Stimulated activated CD4-positive, alpha-beta T cell treated with anti-CD3 and anti-CD28 coated beads, Interleukin-15, amount 100 ng/mL, for 48 hours (primary cell): ENCODE data around the gene CALCA.

ENCODE experiments used
- DNase-seq, 2 donors: peaks; one replicate each; pipeline ENCODE4 v3.0.0-alpha.2; 2020; ENCODE audit warnings: low read depth in 2 of 2

The CALCA gene

DNA sequence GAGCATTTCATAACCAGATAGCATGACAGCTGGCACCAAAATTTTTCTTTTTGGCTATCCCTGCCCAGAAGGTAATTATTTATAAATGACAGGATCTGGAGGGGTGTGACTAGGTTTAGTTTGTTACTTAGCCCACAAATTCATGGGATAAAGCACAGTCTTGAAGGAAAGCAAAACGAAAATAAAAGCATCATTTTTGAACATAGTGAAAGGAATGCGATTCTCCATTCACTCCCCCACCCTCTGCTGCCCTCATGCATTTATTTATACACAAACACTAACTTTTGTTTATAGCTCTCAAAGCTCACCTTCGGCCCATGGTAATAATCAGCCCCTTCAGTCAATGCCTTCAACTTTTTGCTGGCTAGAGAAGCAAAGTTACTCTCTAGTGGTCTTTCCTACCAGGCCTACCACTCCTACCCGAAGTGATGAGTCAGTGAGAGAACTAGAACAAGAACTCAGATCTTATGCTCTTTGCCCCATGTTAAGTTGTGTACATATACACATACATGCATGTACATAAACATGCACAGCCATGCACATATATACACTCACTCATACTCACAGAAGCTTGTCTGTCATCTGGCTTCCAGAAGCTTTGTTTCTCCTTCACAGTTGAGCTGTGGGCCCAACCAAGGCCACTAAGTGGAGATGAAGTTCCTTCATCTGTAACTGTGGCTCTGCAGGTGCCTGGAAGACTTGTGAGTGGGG lies 22.6 kb downstream of the CALCA start:
- no peak for DNase-seq

DNA sequence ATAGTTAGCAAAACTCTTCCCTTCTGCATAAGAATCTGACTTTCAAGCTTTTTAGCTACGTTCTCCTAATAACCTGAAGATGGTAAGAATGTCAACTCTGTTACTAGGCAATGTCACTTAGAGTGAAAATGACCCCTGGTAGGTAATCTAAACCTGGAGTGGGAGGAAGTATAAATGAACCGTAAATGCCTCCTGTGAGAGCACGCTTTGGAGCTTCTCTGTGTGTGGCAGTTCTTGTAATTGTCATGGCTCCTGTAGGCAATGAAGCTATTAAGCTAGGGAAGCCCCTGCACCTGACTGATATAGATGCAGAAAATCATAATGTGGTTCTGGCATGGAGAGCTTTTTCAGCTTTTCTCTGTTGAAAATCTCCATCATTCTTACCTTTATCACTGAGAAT lies 29.4 kb downstream of the CALCA start:
- no peak for DNase-seq

DNA sequence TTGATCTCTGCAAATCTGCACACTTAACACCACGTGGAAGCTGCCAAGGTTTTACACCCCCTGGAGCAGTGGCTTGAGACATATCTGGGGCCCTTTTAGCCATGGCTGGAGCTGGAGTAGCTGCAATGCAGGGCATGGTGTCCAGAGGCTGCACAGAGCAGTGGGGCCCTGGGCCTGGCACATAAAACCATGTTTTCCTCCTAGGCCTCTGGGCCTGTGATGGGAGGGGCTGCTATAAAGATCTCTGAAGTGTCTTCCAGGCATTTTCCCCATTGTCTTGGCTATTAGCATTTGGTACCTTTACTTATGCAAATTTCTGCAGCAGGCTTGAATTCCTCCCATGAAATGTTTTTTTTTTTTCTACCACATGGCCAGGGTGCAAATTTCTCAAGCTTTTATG lies 33.2 kb downstream of the CALCA start:
- DNase-seq = no peak

DNA sequence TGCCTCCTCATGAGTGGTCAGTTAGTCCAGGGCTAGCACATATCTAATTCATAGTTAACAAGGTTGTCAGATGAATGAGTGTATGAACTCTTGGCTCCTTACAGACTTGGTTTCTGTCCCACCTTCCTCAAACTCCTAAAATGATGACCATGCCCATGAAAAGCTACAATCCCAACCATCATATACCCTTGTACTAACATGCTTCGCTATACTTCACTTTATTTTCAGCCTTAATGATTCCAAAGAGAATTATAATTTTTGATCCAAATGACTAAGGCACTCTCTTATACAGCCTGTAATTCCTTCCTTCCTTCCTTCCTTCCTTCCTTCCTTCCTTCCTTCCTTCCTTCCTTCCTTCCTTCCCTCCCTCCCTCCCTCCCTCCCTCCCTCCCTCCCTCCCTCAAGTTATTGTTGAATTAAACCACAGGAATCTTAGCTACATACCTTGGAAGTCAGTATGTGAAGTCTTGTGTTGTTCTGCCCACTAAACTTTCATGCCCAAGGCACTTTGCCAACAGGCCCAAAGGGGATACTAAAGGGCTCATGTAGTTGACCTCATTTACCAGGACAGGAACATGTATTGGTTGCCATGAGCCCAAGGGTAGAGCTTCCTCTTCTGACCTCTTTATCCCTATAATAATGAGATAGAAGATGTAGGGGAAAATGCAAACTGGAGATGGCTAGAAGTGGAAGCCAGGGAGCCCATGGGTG lies 37.4 kb downstream of the CALCA start:
- no peak for DNase-seq

DNA sequence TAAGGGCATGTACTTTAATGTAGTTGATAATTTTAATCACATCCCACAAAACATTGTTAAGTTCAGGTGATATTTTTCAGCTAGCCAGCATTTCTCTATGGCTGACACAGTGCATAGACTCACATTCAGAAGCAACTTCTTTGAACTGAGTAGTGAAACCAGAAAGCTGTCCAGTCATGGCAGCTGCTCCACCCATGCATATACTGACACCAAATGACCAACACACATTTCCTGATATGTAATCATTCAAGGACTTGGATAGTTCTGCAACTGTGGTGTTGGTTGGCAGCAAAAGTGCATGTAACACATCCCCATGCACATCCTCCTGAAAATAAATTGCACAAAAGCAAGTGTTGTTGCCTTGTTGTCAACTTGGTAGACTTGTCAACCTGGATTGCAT lies 39.7 kb downstream of the CALCA start:
- DNase-seq = no peak

DNA sequence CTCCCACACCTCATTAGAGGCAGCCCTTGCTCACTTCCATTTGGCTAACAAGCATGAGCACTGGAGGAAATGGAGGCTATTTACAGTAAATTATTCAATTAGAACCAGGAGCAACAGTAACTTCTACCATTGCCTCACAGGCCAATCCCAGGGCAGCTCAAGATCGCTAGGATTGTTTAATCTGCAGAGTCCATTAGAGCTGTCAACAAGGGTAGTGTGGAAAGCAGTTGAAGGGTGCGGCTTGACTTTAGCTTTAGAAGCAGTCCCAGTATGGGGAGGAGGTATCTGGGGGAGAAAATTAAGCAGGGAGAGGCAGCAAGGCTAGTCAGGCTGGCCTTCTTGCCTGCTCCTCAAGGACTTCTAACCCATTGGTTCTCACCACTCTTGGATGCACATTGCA lies 41.8 kb downstream of the CALCA start:
- DNase-seq = no peak

DNA sequence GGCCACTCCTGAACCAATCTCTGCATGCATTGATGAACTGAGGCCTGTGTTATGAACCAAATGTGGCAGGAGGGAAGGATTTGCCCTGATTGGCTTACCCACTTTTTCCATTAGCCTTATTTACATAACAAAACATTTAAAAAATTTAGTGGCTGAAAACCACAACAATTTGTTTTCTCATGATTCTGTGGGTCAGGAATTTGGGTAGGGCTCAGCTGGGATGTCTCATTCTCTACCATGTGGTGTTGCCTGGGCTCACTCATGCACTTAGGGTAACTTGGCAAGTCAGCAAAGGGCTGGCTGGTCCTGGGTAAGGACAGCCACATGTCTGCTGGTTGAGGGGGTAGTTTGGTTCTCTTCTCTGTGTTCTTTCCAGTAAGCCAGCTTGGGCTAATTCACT lies 45.0 kb downstream of the CALCA start:
- DNase-seq = no peak

DNA sequence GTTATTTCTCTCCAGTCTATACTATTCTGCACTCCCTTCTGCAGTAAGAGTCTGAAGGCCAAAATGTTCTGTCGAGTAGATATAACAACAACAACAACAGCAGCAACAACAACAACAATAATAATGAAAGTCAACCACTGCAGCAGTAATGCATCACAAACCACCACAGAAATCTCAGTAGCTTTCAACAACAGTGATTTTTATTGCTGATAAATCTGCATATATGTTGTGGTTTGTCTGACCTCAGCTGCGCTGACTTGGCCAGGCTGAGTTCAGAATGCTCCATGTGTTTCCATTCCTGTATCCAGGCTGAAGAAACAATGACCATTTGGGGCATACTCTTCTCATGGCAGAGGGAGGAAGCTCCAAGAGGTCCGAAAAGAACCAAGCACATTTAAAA lies 47.8 kb downstream of the CALCA start:
- DNase-seq = no peak
